IMR-90 (cell line): ENCODE measurements around the gene PLPP7. TPM values are rescaled to one million over a fixed set of nuclear protein-coding genes. Genes with fewer than 3 reads are reported as not detected.

Experiments used
- ATAC-seq: fragments of 200-7000 bp; cut with Tn5 transposase; 2 replicates; pipeline ENCODE4 v1.9.1; 2020; ENCODE audit warnings: low read depth, mild to moderate bottlenecking, moderate library complexity
- BruUV-seq: library from RNA; stranded (reverse); fragments of 400-500 nt; replicated peaks from 2 replicates; lab custom pipeline; 2021; lab: Mats Ljungman, UMichigan
- CTCF ChIA-PET: fragments of 300-600 bp; formaldehyde crosslinking; extraction: SDS; loops from one replicate; lab custom pipeline; 2021; ENCODE audit warnings: antibody characterized with exemption; lab: Yijun Ruan, JAX
- POLR2A ChIA-PET: fragments of 300-600 bp; sonication (Branson Sonifier 250); formaldehyde crosslinking; loops from one replicate; lab custom pipeline; 2022; ENCODE audit warnings: antibody characterized with exemption; ENCODE audit not compliant: unreplicated experiment; lab: Charles Lee
- DNase-seq: peaks from one replicate; pipeline ENCODE4 v3.0.0; 2013
- H2AFZ ChIP-seq: replicated peaks from 2 replicates; pipeline ENCODE3; 2013; ENCODE audit warnings: low read length, mild to moderate bottlenecking; ENCODE audit not compliant: poor library complexity
- H2AK5ac ChIP-seq: 2 replicates; pipeline ENCODE4 v1.6.1; 2013; ENCODE audit warnings: low read depth, low read length, inconsistent platforms
- H2AK9ac ChIP-seq: replicated peaks from 2 replicates; pipeline ENCODE3; 2013; ENCODE audit warnings: mild to moderate bottlenecking, low read depth, low read length, moderate library complexity; ENCODE audit not compliant: poor library complexity
- H2BK120ac ChIP-seq: 2 replicates; pipeline ENCODE4 v1.6.1; 2013; ENCODE audit warnings: low read depth, low read length, inconsistent platforms
- H2BK15ac ChIP-seq: 3 replicates; pipeline ENCODE4 v1.6.1; 2013; ENCODE audit warnings: low read depth, low read length, inconsistent platforms
- H2BK20ac ChIP-seq: 2 replicates; pipeline ENCODE4 v1.6.1; 2013; ENCODE audit warnings: low read depth, mild to moderate bottlenecking, inconsistent platforms, low read length, moderate library complexity
- H2BK5ac ChIP-seq: 2 replicates; pipeline ENCODE4 v1.6.1; 2013; ENCODE audit warnings: mild to moderate bottlenecking, low read depth, low read length, inconsistent platforms; ENCODE audit not compliant: poor library complexity, severe bottlenecking
- H3K14ac ChIP-seq: replicated peaks from 2 replicates; pipeline ENCODE4 v1.6.1; 2013; ENCODE audit warnings: low read depth, low read length, inconsistent platforms
- H3K18ac ChIP-seq: 2 replicates; pipeline ENCODE4 v1.6.1; 2013; ENCODE audit warnings: low read depth, low read length, control low read depth
- H3K23ac ChIP-seq: 2 replicates; pipeline ENCODE4 v1.6.1; 2013; ENCODE audit warnings: low read depth, low read length, inconsistent platforms
- H3K27ac ChIP-seq: 2 replicates; pipeline ENCODE4 v1.5.1; 2013; ENCODE audit warnings: mild to moderate bottlenecking, control low read depth, low read length; ENCODE audit not compliant: insufficient read depth
- H3K27me3 ChIP-seq: 2 replicates; pipeline ENCODE4 v1.6.1; 2013; ENCODE audit warnings: low read length; ENCODE audit not compliant: control insufficient read depth, insufficient read depth
- H3K36me3 ChIP-seq: 2 replicates; pipeline ENCODE4 v1.6.1; 2013; ENCODE audit warnings: low read length, mixed read lengths; ENCODE audit not compliant: control insufficient read depth, insufficient read depth
- H3K4ac ChIP-seq: 2 replicates; pipeline ENCODE4 v1.6.1; 2013; ENCODE audit warnings: low read depth, low read length, inconsistent platforms
- H3K4me1 ChIP-seq: 2 replicates; pipeline ENCODE4 v1.6.1; 2013; ENCODE audit warnings: low read length, mixed read lengths; ENCODE audit not compliant: control insufficient read depth, insufficient read depth
- H3K4me2 ChIP-seq: 2 replicates; pipeline ENCODE4 v1.6.1; 2013; ENCODE audit warnings: low read depth, mild to moderate bottlenecking, control low read depth, low read length, moderate library complexity
- H3K4me3 ChIP-seq: 2 replicates; pipeline ENCODE4 v1.5.1; 2013; ENCODE audit warnings: low read depth, mild to moderate bottlenecking, control low read depth, low read length, moderate library complexity; ENCODE audit not compliant: insufficient read depth
- H3K56ac ChIP-seq: 2 replicates; pipeline ENCODE4 v1.6.1; 2013; ENCODE audit warnings: low read length, inconsistent platforms; ENCODE audit not compliant: insufficient read depth; ENCODE audit errors: extremely low read depth
- H3K79me1 ChIP-seq, 2 experiments: 2 replicates each; pipeline ENCODE4 v1.6.1; 2013; ENCODE audit warnings: low read length in 2 of 2, inconsistent platforms in 1 of 2, low read depth in 1 of 2
- H3K9ac ChIP-seq: 2 replicates; pipeline ENCODE4 v1.6.1; 2013; ENCODE audit warnings: low read depth, low read length, control low read depth
- H3K9me1 ChIP-seq: 2 replicates; pipeline ENCODE4 v1.6.1; 2013; ENCODE audit warnings: low read length, inconsistent platforms; ENCODE audit not compliant: insufficient read depth
- H3K9me3 ChIP-seq: 2 replicates; pipeline ENCODE4 v1.6.1; 2013; ENCODE audit warnings: low read length; ENCODE audit not compliant: control insufficient read depth, insufficient read depth
- H4K20me1 ChIP-seq: 2 replicates; pipeline ENCODE4 v1.6.1; 2013; ENCODE audit warnings: low read length, inconsistent platforms; ENCODE audit not compliant: insufficient read depth
- H4K5ac ChIP-seq: 2 replicates; pipeline ENCODE4 v1.6.1; 2013; ENCODE audit warnings: mild to moderate bottlenecking, low read depth, low read length, control low read depth
- H4K8ac ChIP-seq, 2 experiments: 2 replicates each; pipeline ENCODE4 v1.6.1; 2013; ENCODE audit warnings: low read depth in 2 of 2, low read length in 2 of 2, control low read depth in 1 of 2, inconsistent platforms in 1 of 2
- H4K91ac ChIP-seq: 2 replicates; pipeline ENCODE4 v1.6.1; 2013; ENCODE audit warnings: low read depth, low read length, inconsistent platforms; ENCODE audit not compliant: insufficient read depth
- BHLHE40 ChIP-seq: fragments of 150-350 bp; IDR thresholded peaks from 2 replicates; pipeline ENCODE4 v1.6.1; 2016; ENCODE audit warnings: mild to moderate bottlenecking, low read depth, low read length
- CEBPB ChIP-seq: IDR thresholded peaks from 2 replicates; pipeline ENCODE4 v1.6.1; 2012; ENCODE audit warnings: low read depth, low read length, improper control_type of control experiment
- CHD1 ChIP-seq: IDR thresholded peaks from 2 replicates; pipeline ENCODE4 v1.6.1; 2012; ENCODE audit warnings: low read depth, low read length, improper control_type of control experiment
- FOS ChIP-seq: fragments of 150-350 bp; IDR thresholded peaks from 2 replicates; pipeline ENCODE4 v1.6.1; 2016; ENCODE audit warnings: low read depth, low read length
- MAZ ChIP-seq: IDR thresholded peaks from 2 replicates; pipeline ENCODE4 v1.6.1; 2012; ENCODE audit warnings: low read depth, mild to moderate bottlenecking, low read length, improper control_type of control experiment, moderate library complexity, borderline replicate concordance
- MXI1 ChIP-seq: IDR thresholded peaks from 2 replicates; pipeline ENCODE4 v1.6.1; 2012; ENCODE audit warnings: low read depth, mild to moderate bottlenecking, low read length, moderate library complexity, borderline replicate concordance
- RAD21 ChIP-seq: IDR thresholded peaks from 2 replicates; pipeline ENCODE4 v1.6.1; 2012; ENCODE audit warnings: low read length, improper control_type of control experiment
- RFX5 ChIP-seq: IDR thresholded peaks from 2 replicates; pipeline ENCODE4 v1.8.0; 2012; ENCODE audit warnings: low read depth, mild to moderate bottlenecking, low read length, moderate library complexity
- SMC3 ChIP-seq: fragments of 150-350 bp; IDR thresholded peaks from 2 replicates; pipeline ENCODE4 v1.6.1; 2016; ENCODE audit warnings: low read depth, mild to moderate bottlenecking, antibody characterized with exemption, low read length, moderate library complexity
- WGBS, 2 experiments: methylation state at CpG; one replicate each; pipeline versions ENCODE4 v1.1.5 to v1.1.7; 2013; ENCODE audit warnings: missing lambda C conversion rate in 2 of 2; ENCODE audit not compliant: insufficient read length in 1 of 2; ENCODE audit errors: extremely low coverage in 2 of 2; 5-methylcytosine and 5-hydroxymethylcytosine counted together
- dilution Hi-C: fragments of 300-500 bp; cut with HindIII; formaldehyde crosslinking; loops from one replicate; pipeline ENCODE4 v1.14.3; 2018; ENCODE audit warnings: low sequenced_read_pairs; ENCODE audit not compliant: unreplicated experiment
- in situ Hi-C: fragments of 300-500 bp; cut with MboI; formaldehyde crosslinking; loops from 3 replicates; pipeline ENCODE4 v1.14.3; 2019; ENCODE audit warnings: low sequenced_read_pairs, inconsistent platforms, mixed read lengths
- intact Hi-C: fragments of 100-400 bp; cut with micrococcal nuclease; formaldehyde crosslinking; loops from 2 replicates; pipeline ENCODE4 v1.10.0; 2022
- polyA plus RNA-seq, 3 experiments: library from polyadenylated mRNA; depleted of rRNA; stranded (reverse); fragments of >200 nt; gene quantifications; 2 replicates each; pipeline ENCODE4 v1.2.3, GENCODE V29; 2012; ENCODE audit warnings: low replicate concordance in 1 of 3
- total RNA-seq: library from RNA; depleted of rRNA; stranded (reverse); fragments of >200 nt; gene quantifications from 2 replicates; pipeline ENCODE4 v1.2.3, GENCODE V29; 2012

The PLPP7 gene
- total and polyA plus RNA-seq, 2 of the 4 experiments (the other 2 are of a cell fraction): 0.54 to 1.2 TPM

DNA sequence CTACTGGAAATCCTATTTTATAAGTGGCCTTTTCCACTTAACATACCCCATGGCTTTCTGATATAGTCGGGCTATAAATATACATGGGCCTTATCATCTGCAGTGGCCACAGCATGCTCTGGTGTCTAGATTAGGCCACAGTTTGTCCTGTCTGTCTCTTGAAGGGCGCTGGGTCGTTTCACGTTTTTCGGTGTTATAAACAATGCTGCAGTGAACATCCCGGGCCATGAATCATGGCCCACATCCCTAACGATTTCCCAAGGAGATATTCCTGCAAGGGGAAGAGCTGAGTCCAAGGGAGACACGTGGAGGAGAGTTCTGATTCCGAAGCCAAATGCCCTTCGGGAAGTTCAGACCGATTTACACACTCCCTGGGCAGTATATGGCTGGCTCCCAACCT is 8.4 kb downstream of the PLPP7 start:
- no peaks in the 10 kb centered on the region for H3K4me1 ChIP-seq
- H2AK5ac ChIP-seq: no peak overlapping the region
- no peaks in the 10 kb centered on the region for H3K9me1 ChIP-seq
- no peak overlapping the region for H3K14ac ChIP-seq
- H4K20me1 ChIP-seq: no peaks in the 10 kb centered on the region; the same call in 1 of the 2 replicates
- H2BK15ac ChIP-seq: no peak overlapping the region
- no peak overlapping the region for H4K8ac ChIP-seq
- H3K4me3 ChIP-seq: no peak overlapping the region
- CTCF ChIA-PET: interaction anchor here (0.6 to 0.7 kb wide), 2 partner anchors 10 to 73 kb away, joined by 3 read pairs; no protein-coding TSS in a partner anchor
- no peak overlapping the region for H2AK9ac ChIP-seq
- H3K56ac ChIP-seq: no peak overlapping the region
- H3K4ac ChIP-seq: no peak overlapping the region
- no TSS peak for BruUV-seq
- POLR2A ChIA-PET: no interaction called here
- no peak overlapping the region for H4K91ac ChIP-seq
- no peak overlapping the region for H3K23ac ChIP-seq
- no peak overlapping the region for H2AFZ ChIP-seq
- no peaks in the 10 kb centered on the region for H3K79me1 ChIP-seq
- H3K27ac ChIP-seq: no peak overlapping the region
- H3K9ac ChIP-seq: no peak overlapping the region
- no peak overlapping the region for H2BK5ac ChIP-seq
- no peaks in the 10 kb centered on the region for H3K36me3 ChIP-seq
- peaks cover 2% of the 10 kb centered on the region; the same call in 1 of the 2 replicates for H3K27me3 ChIP-seq
- H2BK20ac ChIP-seq: no peak overlapping the region
- dilution Hi-C loops (no loop called here), in situ Hi-C loops (no loop called here), intact Hi-C loops (no loop called here)
- TF ChIP-seq CHD1: no peak
- TF ChIP-seq MAZ: no peak
- no peak for TF ChIP-seq BHLHE40
- no peak for TF ChIP-seq MXI1
- no peak for TF ChIP-seq SMC3
- TF ChIP-seq RFX5: no peak
- no peak for TF ChIP-seq RAD21
- TF ChIP-seq CEBPB: no peak
- no peak for TF ChIP-seq FOS
- DNase-seq (no peak), ATAC-seq (peak; percentile 48)
- no peak overlapping the region for H2BK120ac ChIP-seq
- H3K4me2 ChIP-seq: no peak overlapping the region
- H4K5ac ChIP-seq: no peak overlapping the region
- no peaks in the 10 kb centered on the region for H3K9me3 ChIP-seq
- H3K18ac ChIP-seq: no peak overlapping the region
- 82% methylated on average over 2 of the region's 11 CpGs; no CpG with 5 or more reads in 1 of the 2 experiments for WGBS, 2 experiments
